GM21528 (cell line): ENCODE data around the gene ZNF75A.
"Not testable (repeated sequence)": the region's sequence is repeated elsewhere in the genome, so short reads cannot be mapped to it uniquely, and the experiment has no call there.

Source experiments
- ATAC-seq: cut with Tn5 transposase; IDR thresholded peaks from one replicate; pipeline ENCODE4 v1.9.1; 2021; ENCODE audit warnings: mild to moderate bottlenecking, moderate library complexity; ENCODE audit not compliant: unreplicated experiment, low FRiP score

ZNF75A gene

DNA sequence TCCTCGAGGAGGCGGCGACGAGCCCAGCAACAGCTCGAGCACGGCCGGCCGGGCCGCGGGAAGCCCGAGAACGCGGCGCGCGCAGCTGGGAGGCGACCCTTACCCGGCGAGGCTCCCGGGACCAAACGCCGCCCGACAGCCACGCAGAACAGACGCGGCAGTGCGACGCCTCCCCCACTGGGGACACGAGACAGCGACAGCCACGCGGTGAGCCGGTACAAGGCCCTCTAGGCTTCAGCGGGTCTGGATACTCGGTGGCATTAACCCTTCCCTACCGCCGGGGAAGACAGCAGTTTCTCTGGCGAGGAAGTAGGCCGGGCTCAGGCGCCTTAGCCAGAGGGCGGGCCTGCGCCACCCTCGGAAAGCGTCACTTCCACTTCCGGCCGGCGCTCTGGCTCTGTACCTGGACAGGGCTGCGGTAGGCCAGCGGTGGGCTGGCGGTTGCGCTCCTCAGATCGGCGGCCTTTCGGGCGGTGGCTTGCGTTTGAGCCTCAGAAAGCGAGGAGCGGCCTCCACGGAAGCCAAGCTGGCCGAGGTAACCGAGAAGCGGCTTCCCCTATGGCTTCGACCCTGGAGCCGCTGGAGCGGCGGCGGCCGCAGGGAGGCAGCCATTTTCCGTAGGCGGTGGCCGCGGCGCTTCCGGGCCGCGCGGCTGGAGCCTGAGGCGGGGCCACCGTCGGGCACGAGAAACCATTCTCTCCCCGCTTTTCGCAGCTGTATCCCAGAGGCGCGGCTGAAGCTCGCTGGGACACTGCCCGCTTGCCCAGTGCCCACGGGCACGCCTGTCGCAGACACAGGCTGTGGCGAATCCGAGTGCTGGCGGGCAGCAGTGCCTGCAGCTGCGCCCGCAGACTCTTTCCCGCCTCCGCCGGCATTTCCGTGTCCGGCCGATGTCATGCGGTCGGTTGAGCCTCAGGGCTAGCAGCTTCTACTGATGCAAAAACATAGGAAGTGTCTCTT is at the start of gene ZNF75A, which contains the start of gene TIGD7:
Gene ZNF75A (plus strand): TSS at position 389 of the 960 bp plus-strand sequence. CDS start 2,932 bp downstream, outside the sequence.
Gene TIGD7 (minus strand): TSS at position 322 of the 960 bp plus-strand sequence. CDS start 4,816 bp downstream, outside the sequence.
- peak; percentile 94 for ATAC-seq

DNA sequence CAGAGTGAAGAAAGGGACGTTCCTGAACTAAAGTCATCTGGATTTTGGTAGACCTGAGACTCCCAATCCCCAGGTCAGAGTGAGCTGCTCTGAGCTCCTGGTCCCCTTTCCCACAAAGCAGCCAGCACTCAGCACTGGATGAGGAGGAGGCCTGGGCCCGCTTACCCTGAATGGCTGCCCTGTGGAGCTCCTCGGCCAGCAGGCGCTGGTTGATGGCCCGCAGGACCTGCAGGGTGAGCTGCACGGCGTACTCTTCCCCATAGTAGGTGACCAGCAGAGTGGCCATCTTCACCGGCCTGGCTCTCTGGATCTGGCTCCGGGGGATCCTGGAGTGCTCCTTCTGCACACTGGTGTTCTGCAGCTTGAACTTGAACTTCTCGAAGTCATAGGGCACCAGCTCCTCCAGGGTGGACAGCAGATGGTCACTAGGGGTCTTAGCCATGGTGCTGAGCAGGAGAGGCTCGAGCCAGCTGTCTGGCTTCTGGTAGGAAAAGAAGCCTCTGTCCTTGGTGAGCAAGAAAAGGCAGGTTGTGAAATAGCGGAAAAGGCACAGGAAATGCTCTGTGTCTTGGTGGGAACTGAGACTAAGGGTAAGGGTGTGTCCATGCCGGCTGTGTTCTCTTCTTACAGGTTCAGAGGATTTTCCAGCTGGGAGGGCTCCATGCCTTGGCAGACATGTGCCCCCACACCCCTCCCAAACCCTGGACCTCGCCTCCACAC is 49.0 kb upstream of the ZNF75A start, which contains the start of gene MEFV:
Gene MEFV (minus strand): TSS at position 488 of the 720 bp plus-strand sequence. CDS start 46 bp downstream, at position 442.
- no peak for ATAC-seq

DNA sequence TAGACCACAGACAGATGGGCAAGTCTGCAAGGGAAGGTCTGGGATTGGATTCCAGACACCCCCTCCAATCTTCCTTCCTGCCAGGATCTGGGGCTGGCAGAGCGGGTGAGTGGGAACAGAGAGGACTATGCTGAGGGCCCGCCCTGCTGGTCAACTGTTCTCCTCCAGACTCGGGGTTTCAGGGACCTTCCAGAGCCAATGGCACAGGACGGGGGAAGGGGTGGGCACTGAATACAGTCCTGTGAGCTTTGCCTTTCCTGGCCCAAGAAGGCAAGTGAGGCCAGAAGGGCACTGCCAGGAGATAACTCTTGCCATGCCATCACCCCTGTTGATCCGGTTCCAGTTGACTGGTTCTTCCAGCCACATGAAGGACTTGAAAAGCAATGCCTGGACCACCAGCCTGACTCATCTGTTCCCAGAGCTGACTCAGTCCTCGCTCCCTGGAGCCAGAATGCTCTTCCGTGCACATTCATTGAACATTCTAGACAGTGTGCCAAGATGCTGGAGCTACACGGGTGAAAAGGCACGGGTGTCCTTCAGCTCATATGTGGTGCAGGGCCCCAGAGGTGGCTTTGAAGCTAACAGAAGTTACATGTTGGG is 48.3 kb upstream of the ZNF75A start:
- ATAC-seq = no peak

DNA sequence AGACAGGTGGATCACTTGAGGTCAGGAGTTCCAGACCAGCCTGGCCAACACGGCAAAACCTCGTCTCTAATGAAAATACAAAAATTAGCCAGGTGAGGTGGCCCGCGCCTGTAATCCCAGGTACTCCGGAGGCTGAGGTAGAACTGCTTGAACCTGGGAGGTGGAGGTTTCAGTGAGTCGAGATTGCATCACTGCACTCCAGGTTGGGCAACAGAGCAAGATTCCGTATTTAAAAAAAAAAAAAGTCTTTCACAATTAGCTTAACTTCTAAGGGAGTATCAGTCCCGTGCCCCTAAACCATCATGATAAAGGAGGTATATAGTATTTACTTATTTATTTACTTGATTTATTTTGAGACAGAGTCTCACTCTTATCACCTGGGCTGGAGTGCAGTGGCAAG is 45.5 kb upstream of the ZNF75A start:
- ATAC-seq = no peak

DNA sequence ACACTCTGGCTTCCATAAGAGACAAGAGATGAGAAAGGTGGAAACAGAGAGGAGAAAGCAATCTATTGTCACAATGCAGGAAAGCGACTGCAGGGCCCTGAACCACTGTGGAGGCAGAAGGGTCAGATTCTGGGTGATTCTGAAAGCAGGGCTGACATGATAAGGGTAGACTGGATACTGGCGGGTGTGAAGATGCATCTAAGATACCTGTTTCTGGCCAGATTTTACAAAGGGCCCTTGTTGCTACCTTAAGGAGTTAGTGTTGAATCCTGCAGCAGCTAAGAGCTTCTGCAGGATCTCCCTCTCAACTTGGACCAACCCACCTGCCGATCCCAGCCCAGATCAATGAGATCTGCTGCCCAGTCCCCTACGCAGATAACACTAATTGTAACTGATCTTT is 42.8 kb upstream of the ZNF75A start:
- ATAC-seq = no peak

DNA sequence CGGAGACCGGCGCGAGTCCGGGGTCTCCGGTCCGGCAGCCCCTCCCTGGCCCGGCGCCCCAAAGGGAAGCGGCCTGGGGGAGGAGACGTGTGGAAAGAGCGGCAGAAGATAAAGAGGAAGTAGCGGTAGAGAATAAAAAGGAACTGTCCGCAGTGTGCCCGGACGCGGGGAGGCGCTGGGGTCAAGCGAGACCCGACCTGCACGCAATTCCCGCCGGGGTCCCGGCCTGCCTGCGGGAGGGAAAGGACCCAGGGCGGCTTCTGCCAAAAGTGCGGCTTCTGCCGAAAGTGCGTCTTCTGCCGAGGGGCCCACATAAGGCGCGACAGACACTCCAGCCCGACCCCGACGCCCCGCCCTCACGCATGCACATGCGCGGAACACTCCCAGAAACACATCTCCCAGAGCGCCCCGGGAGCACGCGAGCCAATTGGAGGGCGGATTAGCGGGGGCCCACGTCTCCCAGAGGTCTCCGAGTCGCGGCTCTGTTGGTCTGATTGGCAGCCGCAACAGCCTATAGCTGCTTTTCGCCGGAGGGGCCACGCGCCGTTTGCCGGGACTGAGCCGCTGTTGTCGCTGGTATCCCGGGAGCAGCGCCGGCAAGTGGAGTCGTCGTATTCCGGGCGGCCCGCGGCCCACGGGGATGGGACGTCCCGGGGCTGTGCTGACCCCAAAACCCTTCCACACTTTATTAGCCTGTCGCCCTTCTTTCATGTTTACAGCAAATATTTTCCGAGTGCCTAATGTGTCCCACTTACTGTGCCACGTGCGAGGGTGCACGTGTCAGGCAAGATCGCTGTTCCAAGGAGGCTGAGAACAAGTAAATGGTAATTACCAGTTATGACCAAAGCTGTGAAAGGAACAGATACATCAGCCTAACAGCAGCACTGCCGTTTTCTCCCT is 40.9 kb upstream of the ZNF75A start:
- peak; percentile 83 for ATAC-seq

DNA sequence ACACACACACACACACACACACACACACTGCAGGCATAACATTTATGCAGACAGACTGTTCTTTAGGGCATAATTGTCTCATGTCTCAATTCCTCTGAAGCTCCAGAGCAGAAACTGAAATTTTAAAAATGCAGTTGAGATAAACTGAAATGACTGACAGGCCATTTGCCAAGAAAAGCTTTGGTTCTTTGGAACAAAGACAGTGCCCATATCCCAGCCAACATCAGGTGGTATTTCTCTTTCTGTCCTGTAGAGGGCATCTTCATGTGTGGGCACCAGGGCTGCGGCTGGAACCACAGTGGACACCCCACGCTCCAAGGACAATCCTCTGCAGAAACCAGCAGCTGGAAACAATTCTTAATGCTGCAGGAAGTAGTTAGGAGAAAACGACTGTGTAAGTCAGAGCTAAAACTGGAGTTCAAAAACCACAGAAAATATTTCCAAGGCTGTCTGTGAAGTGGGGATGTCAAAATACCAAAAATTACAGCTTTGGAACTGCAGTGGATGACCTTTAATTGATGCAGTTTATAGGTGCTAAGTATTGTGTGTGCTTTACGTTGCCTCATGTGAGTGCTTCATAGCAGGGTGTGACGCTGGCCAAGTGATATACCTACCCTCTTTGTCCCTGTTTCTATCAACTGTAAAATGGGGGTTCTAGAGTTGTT is 38.3 kb upstream of the ZNF75A start:
- no peak for ATAC-seq

DNA sequence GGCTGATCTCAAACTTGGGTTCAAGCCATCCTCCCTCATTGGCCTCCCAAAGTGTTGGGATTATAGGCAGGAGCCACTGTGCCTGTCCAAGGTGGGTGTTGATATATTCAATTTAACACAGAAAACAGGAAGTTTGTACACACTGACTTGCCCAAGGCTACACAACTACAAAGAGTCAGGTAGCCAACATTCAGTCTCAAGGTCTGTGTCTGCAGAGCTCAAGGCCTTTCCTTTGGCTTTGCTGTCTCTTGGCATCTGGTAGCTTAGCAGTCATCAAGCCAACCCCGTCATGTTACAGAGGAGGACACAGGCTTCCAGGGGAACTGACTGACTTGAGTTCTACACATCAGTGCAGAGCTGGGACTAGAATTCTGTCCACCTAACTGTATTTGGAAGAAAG is 37.0 kb upstream of the ZNF75A start:
- no peak for ATAC-seq

DNA sequence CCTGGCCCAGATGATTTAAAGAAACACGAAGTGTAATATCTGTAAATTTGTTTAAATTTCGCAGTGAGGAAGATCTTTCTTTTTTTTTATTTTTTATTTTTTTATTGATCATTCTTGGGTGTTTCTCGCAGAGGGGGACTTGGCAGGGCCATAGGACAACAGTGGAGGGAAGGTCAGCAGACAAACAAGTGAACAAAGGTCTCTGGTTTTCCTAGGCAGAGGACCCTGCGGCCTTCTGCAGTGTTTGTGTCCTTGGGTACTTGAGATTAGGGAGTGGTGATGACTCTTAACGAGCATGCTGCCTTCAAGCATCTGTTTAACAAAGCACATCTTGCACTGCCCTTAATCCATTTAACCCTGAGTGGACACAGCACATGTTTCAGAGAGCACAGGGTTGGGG is 34.6 kb upstream of the ZNF75A start:
- ATAC-seq = not testable (repeated sequence)

DNA sequence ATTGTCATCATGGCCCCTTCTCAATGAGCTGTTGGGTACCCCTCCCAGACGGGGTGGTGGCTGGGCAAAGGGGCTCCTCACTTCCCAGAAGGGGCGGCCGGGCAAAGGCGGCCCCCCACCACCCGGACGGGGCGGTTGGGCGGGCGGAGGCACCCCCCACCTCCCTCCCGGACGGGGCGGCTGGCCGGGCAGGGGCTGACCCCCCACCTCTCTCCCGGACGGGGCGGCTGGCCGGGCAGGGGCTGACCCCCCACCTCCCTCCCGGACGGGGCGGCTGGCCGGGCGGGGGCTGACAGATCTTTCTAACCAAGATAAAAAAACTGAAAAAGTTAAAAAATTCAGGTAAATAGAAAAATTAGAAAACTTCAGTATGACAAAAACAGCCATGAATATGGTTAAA is 34.0 kb upstream of the ZNF75A start:
- ATAC-seq = not testable (repeated sequence)

DNA sequence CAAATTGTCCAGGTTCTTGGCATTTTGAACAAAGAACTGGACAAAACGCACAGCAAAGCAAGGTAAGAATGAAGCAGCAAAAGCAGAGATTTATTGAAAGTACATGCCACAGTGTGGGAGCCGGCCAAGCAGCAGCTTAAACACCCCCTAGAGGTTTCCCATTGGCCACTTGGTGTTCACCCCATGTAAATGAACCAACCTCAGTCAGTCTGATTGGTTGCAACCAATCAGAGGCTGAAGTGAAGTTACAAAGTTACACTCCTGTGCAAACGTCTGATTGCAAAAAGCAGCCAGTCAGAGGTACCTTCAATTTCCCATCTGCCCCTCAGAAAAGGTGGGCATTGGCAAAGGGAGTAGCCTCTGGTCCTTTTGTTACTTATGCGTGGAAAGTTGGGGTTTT is 30.8 kb upstream of the ZNF75A start:
- no peak for ATAC-seq

DNA sequence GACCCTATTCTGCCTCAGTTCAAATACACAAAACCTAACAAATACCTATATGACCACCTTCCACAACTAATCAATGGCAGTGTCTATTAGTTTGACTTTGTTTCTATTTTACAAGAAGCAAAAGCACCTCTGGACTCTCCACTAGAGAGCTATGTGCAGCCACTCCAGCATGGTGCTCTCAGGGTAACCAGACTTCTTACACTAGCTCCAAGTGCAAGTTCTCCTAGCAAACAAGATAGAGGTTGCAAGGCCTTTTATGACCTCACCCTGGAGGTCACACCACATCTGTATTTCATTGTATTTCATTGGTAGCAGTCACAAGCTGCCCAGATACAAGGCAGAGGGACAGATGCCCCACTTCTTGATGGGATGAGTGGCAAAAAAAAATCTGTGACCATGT is 30.4 kb upstream of the ZNF75A start:
- no peak for ATAC-seq

DNA sequence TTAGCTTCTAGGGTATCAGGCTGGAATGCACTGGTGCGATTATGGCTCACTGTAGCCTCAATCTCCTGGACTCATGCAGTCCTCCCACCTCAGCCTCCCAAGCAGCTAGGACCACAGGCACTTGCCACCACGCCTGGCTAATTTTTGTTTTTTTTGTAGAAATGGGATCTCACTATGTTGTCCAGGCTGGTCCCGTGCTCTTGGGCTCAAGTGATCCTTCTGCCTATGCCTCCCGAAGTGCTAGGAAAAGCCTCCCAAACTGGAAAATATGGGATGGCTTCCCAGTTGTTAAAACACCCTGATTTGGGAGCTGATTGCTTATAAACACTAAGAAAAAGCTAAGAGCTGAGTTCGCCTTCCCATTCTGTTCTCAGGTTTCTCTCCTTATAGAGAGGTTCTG is 28.6 kb upstream of the ZNF75A start:
- ATAC-seq = no peak

DNA sequence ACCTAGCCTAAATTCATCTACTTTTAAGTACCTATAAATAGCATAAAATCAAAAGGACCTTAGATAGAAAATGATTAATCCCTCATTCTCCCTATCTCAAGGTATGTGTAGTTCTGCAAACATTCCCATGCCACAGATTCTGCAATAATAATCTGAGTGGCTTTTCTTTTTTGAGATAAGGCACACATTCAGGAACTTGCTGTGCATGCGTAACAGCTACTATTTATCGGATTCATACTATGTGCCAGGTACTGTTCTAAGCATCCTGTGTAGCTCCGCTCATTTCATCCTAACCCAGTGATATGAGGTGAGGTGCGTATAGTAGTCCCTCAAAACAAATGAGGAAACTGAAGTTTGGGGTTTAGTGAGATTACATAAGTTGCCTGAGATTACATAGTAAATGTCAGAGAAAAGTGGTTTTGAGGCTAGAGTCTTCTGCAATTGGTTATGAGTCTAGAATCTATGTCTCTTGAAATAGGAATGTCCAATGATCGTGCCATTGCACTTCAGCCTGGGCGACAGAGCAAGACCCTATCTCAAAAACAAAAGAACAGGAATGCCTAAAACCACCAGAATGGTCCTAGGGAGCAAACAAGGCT is 24.0 kb upstream of the ZNF75A start:
- no peak for ATAC-seq

DNA sequence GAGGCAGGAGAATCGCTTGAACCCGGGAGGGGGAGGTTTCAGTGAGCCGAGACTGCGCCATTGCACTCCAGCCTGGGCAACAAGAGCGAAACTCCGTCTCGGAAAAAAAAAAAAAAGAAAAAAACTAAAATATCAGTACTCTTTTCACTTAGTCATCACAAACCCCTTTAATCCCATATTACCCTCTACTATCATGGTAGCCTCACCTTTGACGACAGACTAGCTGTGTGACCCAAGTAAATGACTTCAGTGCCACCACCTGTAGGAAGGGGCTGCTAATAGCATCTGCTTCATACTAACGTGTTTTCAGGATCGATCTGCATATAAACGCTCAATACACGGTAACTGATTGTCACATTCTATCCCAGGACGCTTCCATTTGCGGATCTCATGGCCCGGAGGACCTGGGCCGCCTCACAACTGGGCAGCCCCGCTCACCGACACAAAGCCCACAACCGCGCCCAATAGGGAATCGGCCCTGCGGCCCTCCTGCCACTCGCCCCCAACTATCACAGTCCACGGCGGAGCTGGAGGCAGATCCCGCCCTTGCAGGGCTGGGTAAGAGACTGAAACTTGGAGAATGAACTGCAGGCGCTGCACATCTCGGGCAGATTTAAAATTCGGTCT is 23.1 kb upstream of the ZNF75A start:
- peak; percentile 28 for ATAC-seq

DNA sequence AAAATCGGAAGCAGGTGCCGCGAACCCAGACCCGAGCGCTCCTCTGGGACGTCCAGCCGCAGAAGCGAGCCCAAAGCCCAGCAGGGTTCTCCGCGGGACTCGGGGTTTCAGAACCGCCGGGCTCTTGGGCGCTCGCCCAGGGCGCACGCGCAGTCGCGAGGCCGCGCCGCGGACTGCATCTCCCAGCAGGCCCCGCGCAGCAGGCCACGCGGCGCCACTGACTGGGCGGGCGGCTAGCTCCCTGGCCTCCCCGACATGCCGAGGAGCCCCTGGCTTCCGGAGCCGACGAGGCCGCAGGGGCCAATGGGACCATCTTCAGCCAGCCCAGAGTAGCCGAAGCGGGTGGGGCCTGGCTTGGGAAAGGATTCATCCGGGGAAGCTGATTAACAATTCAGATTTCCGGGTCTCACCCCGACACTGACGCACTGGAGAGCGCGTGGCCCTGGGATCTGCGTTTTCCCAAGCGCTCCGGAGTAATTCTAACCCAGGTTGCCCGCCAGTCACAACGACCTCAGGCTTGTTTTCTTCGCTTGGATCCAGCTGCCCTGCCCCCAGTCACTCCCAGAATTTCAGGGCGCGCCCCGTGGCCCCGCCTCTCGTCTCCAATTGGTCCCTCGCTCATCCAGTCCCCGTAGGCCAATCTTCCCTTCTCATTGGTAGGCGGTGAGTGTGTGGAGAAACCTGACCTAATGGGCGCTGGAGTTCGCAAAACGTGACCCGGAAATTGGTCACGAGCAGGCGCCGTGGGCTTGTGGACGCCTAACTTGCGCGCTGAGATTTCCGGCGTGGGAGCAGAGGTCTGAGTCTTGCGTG is 22.4 kb upstream of the ZNF75A start, which contains the start of gene ZNF263:
Gene ZNF263 (plus strand): TSS at position 762 of the 813 bp plus-strand sequence. CDS start 328 bp downstream, outside the sequence.
- peak; percentile 81 for ATAC-seq
